K562 (cell line): ENCODE data around the gene NEU1. TPM values are rescaled to one million over a fixed set of nuclear protein-coding genes. Genes with fewer than 3 reads are reported as not detected.
A peak's percentile ranks its signal among the peaks of the same experiment; 100 is the strongest.

Experiments
- CEBPZ ChIP-seq: fragments of 150-350 bp; IDR thresholded peaks from 2 replicates; pipeline ENCODE4 v1.6.1; 2014; ENCODE audit warnings: low read depth, mild to moderate bottlenecking, low read length, borderline replicate concordance
- CREM ChIP-seq: IDR thresholded peaks from 2 replicates; pipeline ENCODE4 v1.6.1; 2014; ENCODE audit warnings: antibody characterized with exemption, low read depth
- ELK1 ChIP-seq: sonication (generic); formaldehyde crosslinking; IDR thresholded peaks from 2 replicates; pipeline ENCODE4 v1.8.1; 2022; ENCODE audit warnings: missing genetic modification reagents
- IRF9 ChIP-seq: fragments of 450-650 bp; IDR thresholded peaks from 2 replicates; pipeline ENCODE4 v1.6.1; 2016; ENCODE audit warnings: missing biosample characterization, missing genetic modification characterization
- NBN ChIP-seq: fragments of 450-650 bp; IDR thresholded peaks from 2 replicates; pipeline ENCODE4 v1.6.1; 2016; ENCODE audit warnings: low read depth, mild to moderate bottlenecking
- NRF1 ChIP-seq, 2 experiments: fragments of 450-650 bp; IDR thresholded peaks in 1 of 2; conservative IDR thresholded peaks in 1 of 2; 2 replicates each; pipeline ENCODE4 v1.6.1; 2014; ENCODE audit warnings: mild to moderate bottlenecking in 2 of 2
- PTRF ChIP-seq: fragments of 450-650 bp; IDR thresholded peaks from 2 replicates; pipeline ENCODE4 v1.6.1; 2016; ENCODE audit warnings: mild to moderate bottlenecking, missing genetic modification characterization, missing compliant biosample characterization
- SPI1 ChIP-seq: IDR thresholded peaks from 2 replicates; pipeline ENCODE4 v1.6.1; 2011; ENCODE audit warnings: low read depth, low read length, control low read depth, borderline replicate concordance
- SUPT5H ChIP-seq: fragments of 450-650 bp; IDR thresholded peaks from 2 replicates; pipeline ENCODE4 v1.6.1; 2016
- ZFP1 ChIP-seq: fragments of 450-650 bp; formaldehyde crosslinking; IDR thresholded peaks from 2 replicates; pipeline ENCODE4 v1.4.0; 2020; ENCODE audit warnings: mild to moderate bottlenecking, mixed read lengths
- ZNF609 ChIP-seq: sonication (generic); formaldehyde crosslinking; IDR thresholded peaks from 2 replicates; pipeline ENCODE4 v1.8.1; 2023; ENCODE audit warnings: missing genetic modification reagents, mild to moderate bottlenecking, borderline replicate concordance
- polyA plus RNA-seq, 8 experiments: library from polyadenylated mRNA; depleted of rRNA in 4 of 8; stranded (reverse) in 5 of 8; unstranded in 3 of 8; fragments of >200 nt; fragmentation: Nextera tagmentation in 2 of 8; fragmentation: Illumina TruSeq in 1 of 8; extraction: Ambion mirVana in 2 of 8; extraction: Trizol in 1 of 8; gene quantifications; 2 replicates each; pipeline versions ENCODE4 v1.2.1 to v1.2.3, GENCODE V29; 2011 to 2014; ENCODE audit warnings: inconsistent platforms in 1 of 8, missing spikeins in 1 of 8
- total RNA-seq, 7 experiments: library from RNA; depleted of rRNA in 6 of 7; stranded (reverse); fragments of >200 nt in 6 of 7; fragmentation: Illumina TruSeq in 2 of 7; extraction: Trizol in 2 of 7; gene quantifications; 2 replicates each; pipeline versions ENCODE4 v1.2.1 to v1.2.3, GENCODE V29; 2011 to 2021; ENCODE audit warnings: low replicate concordance in 1 of 7

NEU1 gene
- total and polyA plus RNA-seq, 9 of the 15 experiments (the other 6 are each of a cell fraction or from before 2014, with no cell fraction given), result 14.8 to 67.8 (median 51.0) TPM

GRCh38 chr6:31836474-31837368 is 25.9 kb downstream of the NEU1 start (continued):
- TF ChIP-seq IRF9 (tag), result 0 out of 2 replicates have a peak, but pooled peaks have one; percentile 44
- 0 out of 2 replicates have a peak, but pooled peaks have one; percentile 4 for TF ChIP-seq CEBPZ
- peak; percentile 25; the same call in 1 of the 2 replicates for TF ChIP-seq SUPT5H
- peak in 1 of 2 experiments; percentile 5; a peak in 1 of 4 replicates for TF ChIP-seq NRF1 (conservative IDR thresholded peaks at IDR 0.05 in 1 of 2, IDR thresholded peaks at IDR 0.05 in 1 of 2)
- no peak for TF ChIP-seq CREM
- no peak for TF ChIP-seq ELK1 (CRISPR knock-in tag)
- TF ChIP-seq ZFP1 (CRISPR knock-in tag), result no peak
- TF ChIP-seq SPI1, result peak; percentile 78
- TF ChIP-seq NBN, result no peak
- 0 out of 2 replicates have a peak, but pooled peaks have one; percentile 27 for TF ChIP-seq PTRF (tag)
- TF ChIP-seq ZNF609 (CRISPR knock-in tag), result 0 out of 2 replicates have a peak, but pooled peaks have one; percentile 57
